ENCODE results near the gene MRPL12. TPM values are rescaled to one million over a fixed set of nuclear protein-coding genes. Genes with fewer than 3 reads are reported as not detected.

MRPL12 gene
- total RNA-seq, 1 donor from 2014 or later, result 38.7 TPM

DNA sequence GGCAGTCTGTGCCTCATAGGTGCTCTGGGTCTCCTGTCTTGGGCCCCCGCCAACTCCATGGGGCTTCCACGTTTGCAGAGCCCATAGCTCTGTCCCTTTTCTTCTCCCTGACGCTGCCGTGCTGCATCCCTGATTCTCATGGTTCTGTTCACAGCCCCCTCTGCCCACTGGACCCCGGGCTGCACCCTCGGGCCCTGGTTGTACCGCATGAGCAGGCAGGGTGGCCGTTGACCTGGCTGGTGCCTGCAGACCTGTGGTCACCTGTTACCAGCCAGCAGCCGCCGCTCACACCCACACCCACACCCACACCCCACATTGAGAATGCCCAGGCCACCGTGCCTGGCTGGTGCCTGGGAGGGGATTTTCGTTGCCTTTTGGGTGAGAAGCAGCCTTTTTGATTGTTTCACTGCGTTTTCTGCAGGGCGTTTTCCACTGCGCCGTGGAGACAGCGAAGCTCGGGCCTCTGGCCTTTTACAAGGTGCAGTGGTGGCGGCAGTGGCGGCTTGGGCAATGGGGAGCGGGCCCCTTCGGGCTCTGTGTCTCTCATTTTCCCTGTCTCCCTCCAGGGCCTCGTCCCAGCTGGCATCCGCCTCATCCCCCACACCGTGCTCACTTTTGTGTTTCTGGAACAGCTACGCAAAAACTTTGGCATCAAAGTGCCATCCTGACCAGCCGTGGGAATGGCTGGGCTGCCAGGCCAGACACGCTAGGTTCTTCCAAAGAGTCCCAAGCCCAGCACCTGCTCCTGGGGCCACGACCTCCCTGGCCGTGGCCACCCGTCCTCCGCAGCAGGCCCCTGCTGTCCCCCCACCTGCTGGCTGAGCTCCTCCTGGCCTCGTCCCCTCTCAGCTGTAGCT is 16.5 kb downstream of the MRPL12 start:
- TF ChIP-seq, protein P1, sequence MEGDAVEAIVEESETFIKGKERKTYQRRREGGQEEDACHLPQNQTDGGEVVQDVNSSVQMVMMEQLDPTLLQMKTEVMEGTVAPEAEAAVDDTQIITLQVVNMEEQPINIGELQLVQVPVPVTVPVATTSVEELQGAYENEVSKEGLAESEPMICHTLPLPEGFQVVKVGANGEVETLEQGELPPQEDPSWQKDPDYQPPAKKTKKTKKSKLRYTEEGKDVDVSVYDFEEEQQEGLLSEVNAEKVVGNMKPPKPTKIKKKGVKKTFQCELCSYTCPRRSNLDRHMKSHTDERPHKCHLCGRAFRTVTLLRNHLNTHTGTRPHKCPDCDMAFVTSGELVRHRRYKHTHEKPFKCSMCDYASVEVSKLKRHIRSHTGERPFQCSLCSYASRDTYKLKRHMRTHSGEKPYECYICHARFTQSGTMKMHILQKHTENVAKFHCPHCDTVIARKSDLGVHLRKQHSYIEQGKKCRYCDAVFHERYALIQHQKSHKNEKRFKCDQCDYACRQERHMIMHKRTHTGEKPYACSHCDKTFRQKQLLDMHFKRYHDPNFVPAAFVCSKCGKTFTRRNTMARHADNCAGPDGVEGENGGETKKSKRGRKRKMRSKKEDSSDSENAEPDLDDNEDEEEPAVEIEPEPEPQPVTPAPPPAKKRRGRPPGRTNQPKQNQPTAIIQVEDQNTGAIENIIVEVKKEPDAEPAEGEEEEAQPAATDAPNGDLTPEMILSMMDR (IDR thresholded peaks at IDR 0.05), result no peak
- Mint-ChIP-seq H3K27me3 (ENCODE audit: low read depth) (peaks cover 7% of the 10 kb centered on the region), H3K36me3 (ENCODE audit: low read depth) (peaks cover 1% of the 10 kb centered on the region), H3K4me1 (ENCODE audit: low read depth) (peaks cover 8% of the 10 kb centered on the region), H3K27ac (ENCODE audit: unreplicated experiment) (no peak overlapping the region), H3K9me3 (ENCODE audit: low read depth) (no peaks in the 10 kb centered on the region), H3K4me3 (ENCODE audit: unreplicated experiment) (no peak overlapping the region)
- peak; percentile 92 for DNase-seq (ENCODE audit: low spot score)

DNA sequence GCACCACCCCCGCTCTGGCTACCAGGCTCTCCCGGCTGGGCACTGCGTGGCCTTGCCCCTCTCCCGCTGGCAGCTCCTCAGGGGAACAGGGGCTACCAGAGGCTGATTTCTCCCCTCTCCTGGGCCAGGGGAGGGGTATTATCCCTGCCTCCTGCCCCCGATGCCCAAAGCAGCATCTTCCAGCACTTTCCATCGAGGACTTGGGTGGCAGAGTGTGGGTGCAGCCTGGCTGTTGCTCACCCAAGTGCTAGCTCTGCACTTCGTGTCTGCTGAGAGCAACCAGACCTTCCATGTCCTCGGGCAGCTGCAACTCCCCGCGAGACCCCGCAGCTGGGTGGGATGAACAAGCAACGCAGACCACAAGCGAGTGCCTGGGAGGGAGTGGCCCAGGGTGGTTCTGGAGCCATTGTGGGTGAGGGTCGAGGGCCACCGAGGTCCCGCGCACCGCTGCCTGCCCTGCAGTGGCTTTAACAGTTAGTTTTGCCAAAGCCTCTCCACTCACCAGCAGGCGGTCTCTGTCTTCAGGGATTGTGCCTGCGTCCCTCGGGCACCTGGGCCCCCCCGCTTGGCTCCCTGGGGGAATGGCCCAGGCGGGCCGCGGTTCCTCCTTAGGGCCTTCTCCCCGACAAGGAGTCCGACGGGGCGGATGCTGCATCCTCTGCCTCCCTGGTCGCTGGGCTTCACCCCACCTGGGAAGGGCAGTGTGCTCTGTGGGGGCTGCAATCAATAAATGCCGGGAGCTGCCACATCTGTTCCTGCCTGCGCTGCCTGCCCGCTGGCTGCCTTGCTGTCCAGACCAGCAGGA is 17.3 kb downstream of the MRPL12 start:
- no peak for DNase-seq (ENCODE audit: low spot score)
- Mint-ChIP-seq H3K9me3 (ENCODE audit: low read depth) (no peaks in the 10 kb centered on the region), H3K36me3 (ENCODE audit: low read depth) (peaks cover 1% of the 10 kb centered on the region), H3K27me3 (ENCODE audit: low read depth) (peaks cover 7% of the 10 kb centered on the region), H3K4me1 (ENCODE audit: low read depth) (peaks cover 8% of the 10 kb centered on the region), H3K27ac (ENCODE audit: unreplicated experiment) (no peak overlapping the region), H3K4me3 (ENCODE audit: unreplicated experiment) (no peak overlapping the region)
- TF ChIP-seq, protein P1 (IDR thresholded peaks at IDR 0.05), result no peak

DNA sequence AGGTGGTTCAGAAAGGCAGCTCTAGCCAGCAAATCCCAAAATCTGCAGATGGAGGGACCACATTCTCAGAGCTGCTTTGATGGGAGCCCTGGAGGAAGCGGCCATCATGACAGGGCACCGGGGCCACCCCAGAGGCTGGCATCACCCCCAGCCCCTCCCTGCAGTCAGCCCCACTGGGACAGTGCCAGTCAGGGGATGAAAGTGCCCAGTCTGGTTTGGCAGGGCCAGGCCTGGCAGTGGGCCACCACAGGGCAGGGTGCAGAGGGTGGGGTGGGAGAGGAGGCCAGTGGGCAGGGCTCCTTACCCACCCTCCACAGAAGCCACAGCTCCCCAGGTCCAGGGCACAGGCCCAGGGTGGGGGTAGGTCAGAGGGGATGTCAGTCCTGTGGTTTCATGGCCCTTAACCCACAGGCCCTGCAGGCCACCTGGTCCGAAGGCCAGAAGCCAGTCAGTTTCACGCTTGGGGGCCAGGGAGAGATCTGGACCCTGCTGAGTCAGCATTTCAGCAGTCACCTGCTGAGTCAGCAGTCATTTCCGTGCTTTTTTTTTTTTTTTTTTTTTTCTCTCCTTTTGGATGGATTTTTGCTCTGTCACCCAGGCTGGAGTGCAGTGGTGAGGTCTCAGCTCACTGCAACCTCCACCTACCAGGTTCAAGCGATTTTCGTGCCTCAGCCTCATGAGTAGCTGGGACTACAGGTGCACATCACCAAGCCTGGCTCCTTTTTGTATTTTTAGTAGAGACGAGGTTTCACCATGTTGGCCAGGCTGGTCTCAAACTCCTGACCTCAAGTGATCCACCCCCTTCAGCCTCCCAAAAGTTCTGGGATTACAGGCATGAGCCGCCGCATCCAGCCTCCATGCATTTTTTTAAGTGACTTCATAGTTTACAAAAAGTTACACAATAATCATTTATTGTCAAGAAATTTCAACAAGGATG is 19.3 kb downstream of the MRPL12 start:
- no peak for DNase-seq (ENCODE audit: low spot score)
- Mint-ChIP-seq H3K9me3 (ENCODE audit: low read depth) (no peaks in the 10 kb centered on the region), H3K27ac (ENCODE audit: unreplicated experiment) (no peak overlapping the region), H3K36me3 (ENCODE audit: low read depth) (peaks cover 1% of the 10 kb centered on the region), H3K4me1 (ENCODE audit: low read depth) (peaks cover 8% of the 10 kb centered on the region), H3K4me3 (ENCODE audit: unreplicated experiment) (no peak overlapping the region), H3K27me3 (ENCODE audit: low read depth) (peaks cover 7% of the 10 kb centered on the region)
- TF ChIP-seq, protein P1 (IDR thresholded peaks at IDR 0.05), result no peak

DNA sequence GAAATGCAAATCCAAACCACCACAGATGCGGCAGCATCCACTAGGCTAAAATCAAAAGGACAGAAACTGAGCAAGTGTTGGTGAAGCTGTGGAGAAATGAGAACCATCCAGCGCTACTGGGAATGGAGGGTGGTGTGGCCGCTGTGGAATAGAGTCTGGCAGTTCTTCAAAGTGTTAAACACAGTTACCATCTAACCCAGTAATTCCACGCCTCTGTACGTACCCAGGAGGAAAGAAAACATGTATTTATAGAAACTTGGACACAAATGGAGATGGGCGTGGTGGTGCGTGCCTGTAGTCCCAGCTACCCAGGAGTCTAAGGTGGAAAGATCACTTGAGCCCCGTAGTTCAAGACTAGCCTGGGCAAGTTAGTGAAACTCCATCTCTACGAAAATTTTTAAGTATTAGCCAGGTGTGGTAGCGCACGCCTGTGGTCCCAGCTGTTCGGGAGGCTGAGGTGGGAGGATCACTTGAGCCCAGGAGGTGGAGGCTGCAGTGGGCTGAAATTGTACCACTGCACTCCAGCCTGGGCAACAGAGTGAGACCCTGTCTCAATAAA is 20.6 kb downstream of the MRPL12 start:
- H3K9me3 Mint-ChIP-seq (ENCODE audit: low read depth), result no peaks in the 10 kb centered on the region
- H3K36me3 Mint-ChIP-seq (ENCODE audit: low read depth), result peaks cover 1% of the 10 kb centered on the region
- no peak for DNase-seq (ENCODE audit: low spot score)
- TF ChIP-seq, protein P1 (IDR thresholded peaks at IDR 0.05), result no peak
- peaks cover 7% of the 10 kb centered on the region for H3K27me3 Mint-ChIP-seq (ENCODE audit: low read depth)
- no peak overlapping the region for H3K4me3 Mint-ChIP-seq (ENCODE audit: unreplicated experiment)
- no peak overlapping the region for H3K27ac Mint-ChIP-seq (ENCODE audit: unreplicated experiment)
- peaks cover 8% of the 10 kb centered on the region for H3K4me1 Mint-ChIP-seq (ENCODE audit: low read depth)
